HEK293T (cell line): ENCODE results near the gene CHKA.

Experiments used
- CTCF ChIA-PET: fragments of 350-600 bp; formaldehyde crosslinking; extraction: SDS; loops from one replicate; lab custom pipeline; 2021; ENCODE audit warnings: antibody characterized with exemption, inconsistent platforms; lab: Yijun Ruan, JAX
- POLR2A ChIA-PET: fragments of 350-600 bp; formaldehyde crosslinking; extraction: SDS; loops from one replicate; lab custom pipeline; 2020; ENCODE audit warnings: antibody characterized with exemption, inconsistent platforms; lab: Yijun Ruan, JAX
- DNase-seq: peaks from one replicate; pipeline ENCODE4 v3.0.0; 2012; ENCODE audit warnings: mixed read lengths; ENCODE audit errors: extremely low spot score
- ARNT ChIP-seq: fragments of 450-650 bp; IDR thresholded peaks from 2 replicates; pipeline ENCODE4 v1.6.1; 2017; ENCODE audit warnings: mild to moderate bottlenecking
- BHLHE40 ChIP-seq: fragments of 450-650 bp; IDR thresholded peaks from 2 replicates; pipeline ENCODE4 v1.6.1; 2016; ENCODE audit warnings: mild to moderate bottlenecking, moderate library complexity, borderline replicate concordance
- CTBP1 ChIP-seq: fragments of 450-650 bp; IDR thresholded peaks from 2 replicates; pipeline ENCODE4 v1.6.1; 2016; ENCODE audit warnings: borderline replicate concordance
- ELF4 ChIP-seq: fragments of 450-650 bp; IDR thresholded peaks from 2 replicates; pipeline ENCODE4 v1.6.1; 2017; ENCODE audit warnings: antibody characterized with exemption
- FOXA1 ChIP-seq: fragments of 450-650 bp; IDR thresholded peaks from 2 replicates; pipeline ENCODE4 v1.6.1; 2016; ENCODE audit warnings: mild to moderate bottlenecking
- FOXK2 ChIP-seq: fragments of 450-650 bp; IDR thresholded peaks from 2 replicates; pipeline ENCODE4 v1.6.1; 2016; ENCODE audit warnings: mild to moderate bottlenecking
- FOXM1 ChIP-seq: fragments of 450-650 bp; IDR thresholded peaks from 2 replicates; pipeline ENCODE4 v1.6.1; 2017; ENCODE audit warnings: mild to moderate bottlenecking, borderline replicate concordance
- HDGF ChIP-seq: fragments of 450-650 bp; IDR thresholded peaks from 2 replicates; pipeline ENCODE4 v1.6.1; 2017; ENCODE audit warnings: antibody characterized with exemption, borderline replicate concordance
- L3MBTL2 ChIP-seq: fragments of 450-650 bp; conservative IDR thresholded peaks from 2 replicates; pipeline ENCODE4 v1.6.1; 2016; ENCODE audit warnings: mild to moderate bottlenecking
- LEF1 ChIP-seq: fragments of 450-650 bp; IDR thresholded peaks from 2 replicates; pipeline ENCODE4 v1.6.1; 2017; ENCODE audit warnings: mild to moderate bottlenecking, borderline replicate concordance
- NFRKB ChIP-seq: fragments of 450-650 bp; IDR thresholded peaks from 2 replicates; pipeline ENCODE4 v1.6.1; 2016; ENCODE audit warnings: mild to moderate bottlenecking, moderate library complexity
- PKNOX1 ChIP-seq: fragments of 450-650 bp; IDR thresholded peaks from 2 replicates; pipeline ENCODE4 v1.6.1; 2016
- SP1 ChIP-seq: fragments of 450-650 bp; IDR thresholded peaks from 2 replicates; pipeline ENCODE4 v1.6.1; 2017
- SUZ12 ChIP-seq: fragments of 450-650 bp; IDR thresholded peaks from 2 replicates; pipeline ENCODE4 v1.6.1; 2016; ENCODE audit warnings: mild to moderate bottlenecking
- TARDBP ChIP-seq: fragments of 450-650 bp; IDR thresholded peaks from 2 replicates; pipeline ENCODE4 v1.6.1; 2016
- ZNF384 ChIP-seq: fragments of 450-650 bp; IDR thresholded peaks from 2 replicates; pipeline ENCODE4 v1.6.1; 2016

The CHKA gene

GRCh38 chr11:68036141-68036716 lies 85.0 kb downstream of the CHKA start:
- CTCF ChIA-PET = no interaction called here
- TF ChIP-seq ELF4 (no peak), ZNF384 (no peak), NFRKB (no peak), ARNT (no peak), FOXA1 (no peak)
- POLR2A ChIA-PET = interaction anchor here (0.8 kb wide), 1 partner anchor 9 kb away, joined by 3 read pairs; no protein-coding TSS in a partner anchor
- DNase-seq = no peak

- CTCF ChIA-PET = interaction anchor here (0.7 kb wide), 1 partner anchor 174 kb away, joined by 3 read pairs; no protein-coding TSS in a partner anchor
- no peak for DNase-seq
- TF ChIP-seq NFRKB (no peak), L3MBTL2 (no peak), LEF1 (no peak), ZNF384 (no peak), SUZ12 (no peak), SP1 (no peak), CTBP1 (no peak), TARDBP (no peak), PKNOX1 (no peak)
- POLR2A ChIA-PET = interaction anchor here (0.8 kb wide), 1 partner anchor 8 kb away, joined by 3 read pairs; no protein-coding TSS in a partner anchor
Observed at GRCh38 chr11:68035266-68035876, 85.8 kb downstream of the CHKA start.

- TF ChIP-seq PKNOX1 (no peak), FOXA1 (no peak), L3MBTL2 (no peak), SUZ12 (no peak), SP1 (no peak), FOXM1 (no peak), ELF4 (no peak), LEF1 (no peak), BHLHE40 (no peak), HDGF (no peak), NFRKB (no peak), ZNF384 (no peak), ARNT (no peak), FOXK2 (no peak), CTBP1 (no peak)
- POLR2A ChIA-PET = interaction anchor here (6.2 kb wide), 1 partner anchor 8 kb away, joined by 43 read pairs; the partner anchor contains the start of gene TCIRG1
- CTCF ChIA-PET = no interaction called here
- DNase-seq = no peak
Observed at GRCh38 chr11:68033708-68034045, 87.5 kb downstream of the CHKA start.

GRCh38 chr11:68032997-68033707 lies 88.0 kb downstream of the CHKA start:
- CTCF ChIA-PET = no interaction called here
- no peak for TF ChIP-seq FOXA1
- no peak for TF ChIP-seq TARDBP
- TF ChIP-seq SUZ12 = no peak
- no peak for TF ChIP-seq CTBP1
- no peak for TF ChIP-seq FOXK2
- TF ChIP-seq NFRKB = no peak
- TF ChIP-seq ARNT = no peak
- TF ChIP-seq ELF4 = no peak
- TF ChIP-seq PKNOX1 = no peak
- TF ChIP-seq FOXM1 = no peak
- no peak for TF ChIP-seq HDGF
- DNase-seq = no peak
- POLR2A ChIA-PET = interaction anchor here (6.2 kb wide), 1 partner anchor 8 kb away, joined by 43 read pairs; the partner anchor contains the start of gene TCIRG1

GRCh38 chr11:68032003-68032402 lies 89.2 kb downstream of the CHKA start:
- DNase-seq = no peak
- CTCF ChIA-PET = no interaction called here
- POLR2A ChIA-PET = interaction anchor here (6.2 kb wide), 1 partner anchor 10 kb away, joined by 43 read pairs; the partner anchor contains the start of gene TCIRG1
- no peak for TF ChIP-seq ELF4
- no peak for TF ChIP-seq SP1
- TF ChIP-seq PKNOX1 = no peak
- TF ChIP-seq SUZ12 = no peak
- no peak for TF ChIP-seq NFRKB
- no peak for TF ChIP-seq ARNT
- TF ChIP-seq HDGF = no peak
